ENCODE measurements around the gene KCNG2.

GRCh38 chr18:79849328-79850207, 51.8 kb downstream of the KCNG2 start:
- TF ChIP-seq POLR2A (IDR thresholded peaks at IDR 0.05) (no peak), CTCF (IDR thresholded peaks at IDR 0.05 in 4 of 5, conservative IDR thresholded peaks at IDR 0.05 in 1 of 5) (no peak)
